GM19193 (cell line): ENCODE data around the gene PLAC9.

ENCODE experiments used
- POLR2A ChIP-seq: IDR thresholded peaks from 4 replicates; pipeline ENCODE4 v1.6.1; 2011; ENCODE audit not compliant: insufficient read depth, insufficient read length; ENCODE audit errors: extremely low read depth

Gene PLAC9

GRCh38 chr10:80186364-80187012 lies 54.0 kb downstream of the PLAC9 start:
- TF ChIP-seq POLR2A, result no peak

- no peak for TF ChIP-seq POLR2A
These were observed 54.5 kb downstream of the PLAC9 start for GRCh38 chr10:80187060-80187459.

DNA sequence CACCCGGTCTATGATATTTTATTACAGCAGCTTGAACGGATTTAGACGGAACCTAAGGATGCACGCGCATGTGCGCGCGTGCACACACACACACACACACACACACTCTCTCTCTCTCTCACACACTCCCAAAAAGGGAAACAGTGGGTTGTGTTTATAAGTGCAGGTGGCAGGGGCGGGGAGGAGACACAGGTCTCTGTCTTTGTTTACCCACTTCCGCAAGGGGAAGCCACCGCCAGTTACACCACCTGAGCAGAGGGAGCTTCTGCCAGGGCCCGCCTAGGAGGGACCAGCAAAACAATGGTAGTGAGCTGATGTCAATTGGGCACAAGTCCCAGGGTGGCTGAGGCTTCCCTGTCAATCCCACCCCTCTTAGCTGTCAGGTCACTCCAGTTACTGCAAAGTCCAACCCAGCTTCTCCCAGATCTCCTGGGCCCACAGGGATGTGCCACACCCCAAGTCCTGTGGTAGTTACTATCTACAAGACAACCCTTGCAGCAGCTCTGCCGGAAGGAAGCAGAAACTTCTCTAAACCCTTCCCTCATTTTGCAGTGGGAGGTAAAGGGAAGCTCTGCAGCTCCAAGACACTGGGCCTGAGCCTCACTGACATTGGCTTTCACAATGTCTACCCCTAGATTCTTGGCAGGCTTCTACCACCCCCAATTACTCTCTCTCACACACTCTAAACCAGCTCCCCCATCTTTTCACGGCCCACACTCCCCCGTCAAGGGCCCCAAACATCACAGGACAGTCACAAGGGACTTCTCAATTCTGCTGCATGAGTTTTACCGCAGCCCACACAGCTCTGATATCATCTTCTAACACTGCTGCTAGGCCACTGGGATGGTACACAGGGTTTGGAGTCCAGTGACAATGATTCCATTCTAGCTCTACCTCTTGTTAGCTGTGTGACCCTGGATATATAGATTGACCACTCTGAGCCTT lies 55.2 kb downstream of the PLAC9 start:
- TF ChIP-seq POLR2A, result no peak

DNA sequence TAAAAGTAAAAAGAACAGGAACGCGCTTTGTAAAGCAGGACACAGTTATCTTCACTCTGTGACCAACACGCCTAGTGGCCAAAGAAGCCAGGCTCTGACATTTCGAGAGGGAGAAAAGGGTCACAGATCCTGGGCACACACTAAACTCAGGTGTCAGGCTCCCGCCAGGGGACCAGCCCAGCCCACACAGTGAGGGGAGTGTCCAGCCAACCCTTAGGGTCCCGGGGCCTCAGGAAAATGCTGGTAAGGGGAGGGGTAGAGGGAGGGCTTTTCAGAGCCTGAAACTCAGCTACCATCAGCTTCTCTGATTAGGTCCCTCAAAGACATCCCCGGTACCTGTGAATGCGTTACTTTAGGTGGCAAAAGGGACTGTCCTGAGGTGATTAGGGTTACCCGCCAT lies 56.2 kb downstream of the PLAC9 start:
- no peak for TF ChIP-seq POLR2A

GRCh38 chr10:80191589-80192270 lies 59.2 kb downstream of the PLAC9 start:
- TF ChIP-seq POLR2A, result no peak

DNA sequence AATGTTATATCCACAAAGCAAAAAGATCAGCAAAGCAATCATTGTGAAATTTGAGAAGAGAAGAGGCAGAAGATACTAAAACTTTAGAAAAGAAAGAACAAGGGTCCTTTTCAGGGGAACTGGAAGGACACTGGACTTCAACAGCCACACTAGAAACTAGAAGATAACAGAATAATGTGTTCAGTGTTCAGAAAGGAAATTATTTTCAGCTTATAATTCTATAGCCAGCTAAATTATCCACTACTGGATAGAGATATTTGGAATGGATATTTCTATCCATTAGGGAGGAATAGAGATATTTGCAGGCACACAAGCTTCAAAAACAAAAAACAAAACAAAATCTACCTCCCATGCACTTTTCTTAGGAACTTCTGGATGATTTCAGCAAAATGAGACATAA lies 60.0 kb downstream of the PLAC9 start:
- TF ChIP-seq POLR2A, result no peak

DNA sequence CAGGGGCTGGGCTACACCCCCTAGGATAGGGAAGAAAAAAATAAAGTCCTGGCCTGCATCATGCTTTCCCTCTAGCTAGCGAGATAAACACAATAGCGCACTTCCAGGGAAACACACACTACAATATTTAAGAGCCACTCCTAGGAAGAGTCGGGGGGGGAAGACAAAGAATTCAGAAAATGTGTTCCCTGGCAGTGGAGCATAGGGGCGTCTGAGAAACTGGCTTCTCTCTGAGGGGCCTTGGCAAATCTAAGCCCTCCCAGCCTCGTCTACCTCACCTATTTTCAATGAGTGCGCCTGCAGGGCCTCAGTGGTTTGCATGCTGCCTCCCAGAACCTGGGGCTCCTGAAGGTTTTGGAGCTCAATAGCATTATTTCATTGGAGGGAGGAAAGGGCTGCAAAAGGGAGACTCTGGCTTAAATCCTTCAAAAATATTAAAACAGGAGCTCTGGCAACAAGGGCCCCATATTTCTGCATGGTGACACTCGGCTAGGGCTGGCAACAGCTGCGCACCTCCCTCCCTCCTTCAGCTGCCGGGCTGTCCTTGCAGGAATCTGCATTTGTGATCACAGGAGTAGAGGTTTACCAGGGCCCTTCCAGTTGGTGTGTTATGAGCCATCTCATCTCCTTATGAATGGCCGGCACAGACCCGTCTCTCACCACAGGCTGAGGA lies 62.0 kb downstream of the PLAC9 start:
- no peak for TF ChIP-seq POLR2A
